Sigmoid colon (tissue), 7 donors: ENCODE results near the gene CDKL5. TPM values are rescaled to one million over a fixed set of nuclear protein-coding genes. Genes with fewer than 3 reads are reported as not detected.

Source experiments
- DNase-seq: peaks from one replicate; pipeline ENCODE4 v3.0.0-alpha.2; 2019
- H3K27ac ChIP-seq, 4 donors: fragments of 200-600 bp; sonication (generic); one replicate each; pipeline ENCODE4 v1.5.1; 2016 to 2019; ENCODE audit warnings: mild to moderate bottlenecking in 1 of 4
- H3K27me3 ChIP-seq, 3 donors: fragments of 200-600 bp; sonication (generic); one replicate each; pipeline ENCODE4 v1.5.1; 2019; ENCODE audit warnings: mild to moderate bottlenecking in 1 of 3
- H3K36me3 ChIP-seq, 4 donors: fragments of 200-600 bp; sonication (generic); one replicate each; pipeline ENCODE4 v1.5.1; 2016 to 2019
- H3K4me1 ChIP-seq, 4 donors: fragments of 200-600 bp; sonication (generic); one replicate each; pipeline ENCODE4 v1.5.1; 2017 to 2019
- H3K4me3 ChIP-seq, 4 donors: fragments of 200-600 bp; sonication (generic); one replicate each; pipeline ENCODE4 v1.5.1; 2017 to 2019; ENCODE audit warnings: mild to moderate bottlenecking in 2 of 4, moderate library complexity in 1 of 4
- H3K9me3 ChIP-seq, 4 donors: fragments of 200-600 bp in 3 of 4; sonication (generic) in 3 of 4; one replicate each; pipeline versions ENCODE4 v1.5.1 to v1.6.1; 2013 to 2019
- CTCF ChIP-seq, 4 experiments: fragments of 450-650 bp in 3 of 4; fragments of 200-600 bp in 1 of 4; IDR thresholded peaks; one replicate each; pipeline ENCODE4 v1.5.1; 2016 to 2019; ENCODE audit warnings: antibody characterized with exemption in 4 of 4, mild to moderate bottlenecking in 3 of 4, moderate library complexity in 2 of 4
- EP300 ChIP-seq, 4 donors: sonication (generic); formaldehyde crosslinking; IDR thresholded peaks; one replicate each; pipeline ENCODE4 v1.6.1; 2017; ENCODE audit warnings: antibody characterized with exemption in 4 of 4
- POLR2A ChIP-seq, 2 donors: fragments of 450-650 bp; IDR thresholded peaks; one replicate each; pipeline ENCODE4 v1.6.1; 2016; ENCODE audit warnings: antibody characterized with exemption in 2 of 2, mild to moderate bottlenecking in 2 of 2, moderate library complexity in 2 of 2
- POLR2AphosphoS5 ChIP-seq, 4 donors: sonication (generic); formaldehyde crosslinking; IDR thresholded peaks; one replicate each; pipeline ENCODE4 v1.6.1; 2017; ENCODE audit warnings: antibody characterized with exemption in 4 of 4
- WGBS, 2 donors: extraction: QIAGEN DNeasy Blood & Tissue Kit; methylation state at CpG; one replicate each; pipeline ENCODE4 v1.1.7; 2013; 5-methylcytosine and 5-hydroxymethylcytosine counted together
- intact Hi-C: fragments of 100-400 bp; cut with DNase I; formaldehyde crosslinking; loops from one replicate; pipeline ENCODE4 v1.15.1; 2023
- polyA plus RNA-seq, 3 donors: library from polyadenylated mRNA; stranded (reverse); fragments of 200-250 nt; gene quantifications; one replicate each; pipeline ENCODE4 v1.2.3, GENCODE V29; 2013
- total RNA-seq, 4 donors: library from RNA; depleted of rRNA; stranded (reverse); fragments of >200 nt; gene quantifications; one replicate each; pipeline ENCODE4 v1.1.0, GENCODE V29; 2016
- donor health status: healthy with polysubstance abuse.
- donor health status: Bipolar disorder and iron deficiency.
- donor health status: healthy.

The CDKL5 gene
- total and polyA plus RNA-seq, 7 donors, result 0.46 to 8.9 (median 5.2) TPM

DNA sequence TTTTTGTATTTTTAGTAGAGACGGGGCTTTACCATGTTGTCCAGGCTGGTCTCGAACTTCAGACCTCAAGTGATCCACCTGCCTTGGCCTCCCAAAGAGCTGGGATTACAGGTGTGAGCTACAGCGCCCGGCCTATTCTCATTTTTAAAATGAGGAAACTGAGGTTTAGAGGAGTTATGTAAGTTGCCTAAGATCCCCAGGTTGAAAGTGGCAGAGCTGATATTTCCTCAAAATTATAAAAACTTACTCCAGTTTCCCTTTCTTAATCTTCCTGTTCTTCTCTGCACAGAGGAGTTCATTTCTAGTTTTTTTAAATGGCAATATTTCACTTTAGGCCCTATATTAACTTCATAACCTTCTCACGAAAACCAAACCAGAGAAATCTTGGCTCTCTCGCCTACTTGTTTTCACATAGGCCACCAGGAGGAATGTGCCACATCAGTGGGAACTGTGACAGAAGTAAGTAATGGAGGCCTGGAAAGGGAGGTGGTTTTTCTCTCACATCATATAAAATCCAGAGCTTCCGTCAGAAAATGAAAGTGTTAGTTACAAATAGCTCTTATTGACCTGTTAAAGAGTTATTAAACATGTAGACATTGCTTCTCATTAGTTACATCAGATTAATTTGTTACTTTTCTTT lies 262.6 kb downstream of the CDKL5 start:
- no peak for TF ChIP-seq POLR2AphosphoS5 (IDR thresholded peaks at IDR 0.05)
- no peak for TF ChIP-seq CTCF (IDR thresholded peaks at IDR 0.05)
- TF ChIP-seq POLR2A (IDR thresholded peaks at IDR 0.05), result no peak
- TF ChIP-seq EP300 (IDR thresholded peaks at IDR 0.05), result no peak
- WGBS, 2 donors, result 84 to 90% methylated on average over 7 of the region's 7 CpGs
- Histone ChIP-seq H3K36me3 (no peaks in the 10 kb centered on the region), H3K4me1 (no peaks in the 10 kb centered on the region), H3K4me3 (no peak overlapping the region), H3K27ac (no peak overlapping the region), H3K27me3 (no peaks in the 10 kb centered on the region), H3K9me3 (no peaks in the 10 kb centered on the region)
- no peak for DNase-seq
- intact Hi-C loops, result no loop called here

DNA sequence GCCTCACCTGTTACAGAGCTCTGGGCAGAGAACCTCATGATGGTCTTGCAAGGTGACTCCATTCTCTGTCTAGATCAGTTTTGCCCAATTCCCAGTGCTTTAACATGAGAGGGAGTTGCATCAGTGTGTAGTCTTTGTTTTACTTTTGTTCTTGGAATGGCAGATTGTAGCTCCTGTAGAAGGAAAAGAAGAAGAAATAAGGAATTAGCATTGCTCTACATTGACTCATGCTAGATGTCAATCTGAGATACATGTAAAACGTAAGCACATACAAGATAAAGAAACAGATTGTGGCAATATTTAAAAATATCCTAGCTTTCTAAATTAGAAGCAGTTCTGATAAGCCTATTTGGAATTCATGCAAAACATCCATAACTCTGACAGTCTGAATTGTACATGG lies 266.0 kb downstream of the CDKL5 start:
- H3K27ac ChIP-seq, result no peak overlapping the region
- no peaks in the 10 kb centered on the region for H3K4me1 ChIP-seq
- H3K27me3 ChIP-seq, result no peaks in the 10 kb centered on the region
- 69 to 74% methylated on average over 1 of the region's 1 CpG for WGBS, 2 donors
- no peaks in the 10 kb centered on the region for H3K9me3 ChIP-seq
- H3K4me3 ChIP-seq, result no peak overlapping the region
- H3K36me3 ChIP-seq, result no peaks in the 10 kb centered on the region
- no peak for DNase-seq
- intact Hi-C loops, result no loop called here
- TF ChIP-seq EP300 (IDR thresholded peaks at IDR 0.05) (no peak), POLR2A (IDR thresholded peaks at IDR 0.05) (no peak), CTCF (IDR thresholded peaks at IDR 0.05) (no peak), POLR2AphosphoS5 (IDR thresholded peaks at IDR 0.05) (no peak)

GRCh38 chrX:18692541-18692940 lies 267.1 kb downstream of the CDKL5 start:
- TF ChIP-seq EP300 (IDR thresholded peaks at IDR 0.05) (no peak), CTCF (IDR thresholded peaks at IDR 0.05) (no peak)
- Histone ChIP-seq H3K4me1 (no peaks in the 10 kb centered on the region), H3K4me3 (no peak overlapping the region), H3K27ac (no peak overlapping the region), H3K9me3 (no peaks in the 10 kb centered on the region), H3K36me3 (no peaks in the 10 kb centered on the region), H3K27me3 (no peaks in the 10 kb centered on the region)
- intact Hi-C loops, result no loop called here
- DNase-seq, result no peak
- 95% methylated on average over 4 of the region's 4 CpGs for WGBS, 2 donors

- no peak for TF ChIP-seq CTCF (IDR thresholded peaks at IDR 0.05)
- no peak for TF ChIP-seq EP300 (IDR thresholded peaks at IDR 0.05)
- TF ChIP-seq POLR2AphosphoS5 (IDR thresholded peaks at IDR 0.05), result no peak
- TF ChIP-seq POLR2A (IDR thresholded peaks at IDR 0.05), result no peak
- no peak overlapping the region for H3K4me3 ChIP-seq
- H3K36me3 ChIP-seq, result no peaks in the 10 kb centered on the region
- no peaks in the 10 kb centered on the region for H3K27me3 ChIP-seq
- DNase-seq, result no peak
- H3K27ac ChIP-seq, result no peak overlapping the region
- intact Hi-C loops, result no loop called here
- no peaks in the 10 kb centered on the region for H3K9me3 ChIP-seq
- no peaks in the 10 kb centered on the region for H3K4me1 ChIP-seq
- WGBS, 2 donors, result 95% methylated on average over 3 of the region's 3 CpGs
Measured at GRCh38 chrX:18696653-18697052, 271.2 kb downstream of the CDKL5 start.
